Liver (tissue), 9 donors: Measurements from ENCODE around the gene ARHGAP1. TPM values are rescaled to one million over a fixed set of nuclear protein-coding genes. Genes with fewer than 3 reads are reported as not detected.

Experiments used
- DNase-seq: peaks from one replicate; pipeline ENCODE4 v3.0.0-alpha.2; 2017; ENCODE audit warnings: low spot score
- H3K27ac ChIP-seq, 2 donors: one replicate each; pipeline ENCODE4 v1.7.0; 2013; ENCODE audit warnings: inconsistent platforms in 2 of 2, low read length in 2 of 2, control low read depth in 1 of 2, low read depth in 1 of 2, mild to moderate bottlenecking in 1 of 2
- H3K27me3 ChIP-seq, 4 donors: one replicate each; pipeline versions ENCODE4 v1.6.1 to v1.7.0; 2013; ENCODE audit warnings: low read length in 3 of 4, inconsistent platforms in 1 of 4, mild to moderate bottlenecking in 1 of 4, moderate library complexity in 1 of 4; ENCODE audit not compliant: control insufficient read depth in 4 of 4, insufficient read depth in 4 of 4
- H3K36me3 ChIP-seq, 4 donors: one replicate each; pipeline versions ENCODE4 v1.6.1 to v1.7.0; 2013; ENCODE audit warnings: low read length in 3 of 4, mild to moderate bottlenecking in 3 of 4, low read depth in 1 of 4, moderate library complexity in 1 of 4; ENCODE audit not compliant: control insufficient read depth in 4 of 4, insufficient read depth in 3 of 4
- H3K4me1 ChIP-seq, 4 donors: one replicate each; pipeline versions ENCODE4 v1.6.1 to v1.7.0; 2013; ENCODE audit warnings: low read length in 3 of 4, mild to moderate bottlenecking in 3 of 4, moderate library complexity in 1 of 4; ENCODE audit not compliant: control insufficient read depth in 4 of 4, insufficient read depth in 4 of 4
- H3K4me3 ChIP-seq, 3 donors: one replicate each; pipeline versions ENCODE4 v1.6.1 to v1.7.0; 2013; ENCODE audit warnings: low read length in 3 of 3, control low read depth in 1 of 3, low read depth in 1 of 3, mild to moderate bottlenecking in 1 of 3
- H3K9ac ChIP-seq, 2 donors: one replicate each; pipeline ENCODE4 v1.7.0; 2013; ENCODE audit warnings: low read length in 2 of 2, mild to moderate bottlenecking in 2 of 2, moderate library complexity in 2 of 2, control low read depth in 1 of 2, low read depth in 1 of 2
- H3K9me3 ChIP-seq, 4 donors: one replicate each; pipeline versions ENCODE4 v1.6.1 to v1.7.0; 2013; ENCODE audit warnings: low read length in 3 of 4; ENCODE audit not compliant: control insufficient read depth in 4 of 4
- ATF3 ChIP-seq: IDR thresholded peaks from 2 replicates; pipeline ENCODE4 v1.6.1; 2016; ENCODE audit warnings: antibody characterized with exemption
- EGR1 ChIP-seq, 2 donors: IDR thresholded peaks; 2 replicates each; pipeline ENCODE4 v1.6.1; 2016 to 2018; ENCODE audit warnings: antibody characterized with exemption in 2 of 2, low read depth in 2 of 2
- FOXA1 ChIP-seq: IDR thresholded peaks from 2 replicates; pipeline ENCODE4 v1.6.1; 2016; ENCODE audit warnings: antibody characterized with exemption
- FOXA2 ChIP-seq: IDR thresholded peaks from 2 replicates; pipeline ENCODE4 v1.6.1; 2016; ENCODE audit warnings: antibody characterized with exemption
- HNF4A ChIP-seq, 2 donors: conservative IDR thresholded peaks; 2 replicates each; pipeline ENCODE4 v1.6.1; 2016; ENCODE audit warnings: antibody characterized with exemption in 2 of 2, mild to moderate bottlenecking in 2 of 2
- HNF4G ChIP-seq: IDR thresholded peaks from 2 replicates; pipeline ENCODE4 v1.6.1; 2016; ENCODE audit warnings: antibody characterized with exemption
- JUND ChIP-seq, 2 donors: IDR thresholded peaks; 2 replicates each; pipeline ENCODE4 v1.6.1; 2016; ENCODE audit warnings: antibody characterized with exemption in 2 of 2
- MAX ChIP-seq: IDR thresholded peaks from 2 replicates; pipeline ENCODE4 v1.6.1; 2016; ENCODE audit warnings: antibody characterized with exemption
- NR2F2 ChIP-seq: IDR thresholded peaks from 2 replicates; pipeline ENCODE4 v1.6.1; 2016; ENCODE audit warnings: antibody characterized with exemption
- RXRA ChIP-seq, 2 donors: IDR thresholded peaks; 2 replicates each; pipeline ENCODE4 v1.6.1; 2017 to 2018; ENCODE audit warnings: antibody characterized with exemption in 2 of 2, mild to moderate bottlenecking in 1 of 2
- TAF1 ChIP-seq: conservative IDR thresholded peaks from 2 replicates; pipeline ENCODE4 v1.6.1; 2016; ENCODE audit warnings: antibody characterized with exemption, mild to moderate bottlenecking
- ZBTB33 ChIP-seq: IDR thresholded peaks from 2 replicates; pipeline ENCODE4 v1.6.1; 2016; ENCODE audit warnings: antibody characterized with exemption
- WGBS: extraction: QIAGEN DNeasy Blood & Tissue Kit; methylation state at CpG from one replicate; pipeline ENCODE4 v1.1.7; 2013; 5-methylcytosine and 5-hydroxymethylcytosine counted together
- polyA plus RNA-seq, 2 donors: library from polyadenylated mRNA; stranded (reverse) in 1 of 2; unstranded in 1 of 2; fragments of 200-250 nt in 1 of 2; fragments of >200 nt in 1 of 2; fragmentation: Nextera tagmentation in 1 of 2; extraction: Ambion mirVana in 1 of 2; gene quantifications; one replicate each; pipeline versions ENCODE4 v1.2.1 to v1.2.3, GENCODE V29; 2013 to 2015
- total RNA-seq, 2 donors: library from RNA; depleted of rRNA; stranded (reverse); fragments of >200 nt; gene quantifications; one replicate each; pipeline ENCODE4 v1.2.3, GENCODE V29; 2014
- donor health status: healthy.
- donor health status: healthy.
- donor health status: healthy.
- donor health status: healthy.
- donor health status: healthy.

ARHGAP1 gene
- total and polyA plus RNA-seq, 4 donors, result 10.9 to 21.9 (median 20.1) TPM

GRCh38 chr11:46680815-46681214 is 19.6 kb downstream of the ARHGAP1 start:
- no peak overlapping the region for H3K27ac ChIP-seq

GRCh38 chr11:46680164-46680760 is 20.2 kb downstream of the ARHGAP1 start:
- Histone ChIP-seq H3K36me3 (peaks cover 26 to 52% (median 34%) of the 10 kb centered on the region in 4 donors), H3K9me3 (no peaks in the 10 kb centered on the region), H3K4me3 (no peak overlapping the region), H3K9ac (no peak overlapping the region), H3K4me1 (peaks cover 10 to 21% (median 12%) of the 10 kb centered on the region in 4 donors), H3K27ac (no peak overlapping the region), H3K27me3 (no peaks in the 10 kb centered on the region)
- DNase-seq, result no peak
- TF ChIP-seq ATF3 (no peak), ZBTB33 (no peak)
- WGBS, result 93% methylated on average over 21 of the region's 21 CpGs

More at GRCh38 chr11:46680815-46681214, 19.6 kb downstream of the ARHGAP1 start:
- no peak for TF ChIP-seq FOXA2
- no peak for TF ChIP-seq FOXA1
- TF ChIP-seq EGR1 (IDR thresholded peaks at IDR 0.05; ENCODE audit: low read depth in 2 of 2), result no peak
- no peak for TF ChIP-seq HNF4G
- no peak for TF ChIP-seq RXRA (IDR thresholded peaks at IDR 0.05)
- no peak for TF ChIP-seq NR2F2
- TF ChIP-seq HNF4A (conservative IDR thresholded peaks at IDR 0.05), result no peak
- no peak for TF ChIP-seq TAF1
- TF ChIP-seq ATF3, result no peak
- TF ChIP-seq JUND (IDR thresholded peaks at IDR 0.05), result no peak
- no peaks in the 10 kb centered on the region for H3K9me3 ChIP-seq
- peaks cover 26 to 52% (median 34%) of the 10 kb centered on the region in 4 donors for H3K36me3 ChIP-seq
- no peak overlapping the region for H3K9ac ChIP-seq
- H3K4me3 ChIP-seq, result no peak overlapping the region
- H3K4me1 ChIP-seq, result peaks cover 5 to 16% (median 7%) of the 10 kb centered on the region in 4 donors
- WGBS, result 95% methylated on average over 22 of the region's 22 CpGs
- no peak for DNase-seq
- no peaks in the 10 kb centered on the region for H3K27me3 ChIP-seq

- no peaks in the 10 kb centered on the region for H3K27me3 ChIP-seq
- WGBS, result 93% methylated on average over 26 of the region's 26 CpGs
- H3K27ac ChIP-seq, result no peak overlapping the region
- H3K9ac ChIP-seq, result no peak overlapping the region
- no peak for DNase-seq
- H3K36me3 ChIP-seq, result peaks cover 26 to 52% (median 34%) of the 10 kb centered on the region in 4 donors
- no peak for TF ChIP-seq ATF3
- TF ChIP-seq ZBTB33, result no peak
- TF ChIP-seq MAX, result no peak
- H3K4me1 ChIP-seq, result peaks cover 16 to 27% (median 19%) of the 10 kb centered on the region in 4 donors
- H3K9me3 ChIP-seq, result no peaks in the 10 kb centered on the region
- H3K4me3 ChIP-seq, result no peak overlapping the region
Observed at GRCh38 chr11:46679241-46680163, 20.9 kb downstream of the ARHGAP1 start.
